Measurements from ENCODE around the gene MMP3. TPM values are rescaled to one million over a fixed set of nuclear protein-coding genes. Genes with fewer than 3 reads are reported as not detected.

Gene MMP3
- total RNA-seq, 1 donor from 2014 or later = not detected

GRCh38 chr11:102853956-102854355, 10.5 kb upstream of the MMP3 start:
- Mint-ChIP-seq H3K27ac (no peak overlapping the region), H3K4me1 (no peaks in the 10 kb centered on the region)
- intact Hi-C loops (cut with micrococcal nuclease) = no loop called here

GRCh38 chr11:102853055-102853454, 9.6 kb upstream of the MMP3 start:
- intact Hi-C loops (cut with micrococcal nuclease) = no loop called here
- H3K27me3 Mint-ChIP-seq = peaks cover 7% of the 10 kb centered on the region
- DNase-seq = no peak

More at GRCh38 chr11:102853956-102854355, 10.5 kb upstream of the MMP3 start:
- H3K9me3 Mint-ChIP-seq = no peaks in the 10 kb centered on the region
- ATAC-seq (ENCODE audit: low read depth) (no peak), DNase-seq (no peak)
- CTCF ChIA-PET = no interaction called here
- no peak overlapping the region for H3K4me3 Mint-ChIP-seq
- POLR2A ChIA-PET = no interaction called here
- H3K27me3 Mint-ChIP-seq = peaks cover 5% of the 10 kb centered on the region
- no peaks in the 10 kb centered on the region for H3K36me3 Mint-ChIP-seq (ENCODE audit: low read depth)
- TF ChIP-seq, protein P1, sequence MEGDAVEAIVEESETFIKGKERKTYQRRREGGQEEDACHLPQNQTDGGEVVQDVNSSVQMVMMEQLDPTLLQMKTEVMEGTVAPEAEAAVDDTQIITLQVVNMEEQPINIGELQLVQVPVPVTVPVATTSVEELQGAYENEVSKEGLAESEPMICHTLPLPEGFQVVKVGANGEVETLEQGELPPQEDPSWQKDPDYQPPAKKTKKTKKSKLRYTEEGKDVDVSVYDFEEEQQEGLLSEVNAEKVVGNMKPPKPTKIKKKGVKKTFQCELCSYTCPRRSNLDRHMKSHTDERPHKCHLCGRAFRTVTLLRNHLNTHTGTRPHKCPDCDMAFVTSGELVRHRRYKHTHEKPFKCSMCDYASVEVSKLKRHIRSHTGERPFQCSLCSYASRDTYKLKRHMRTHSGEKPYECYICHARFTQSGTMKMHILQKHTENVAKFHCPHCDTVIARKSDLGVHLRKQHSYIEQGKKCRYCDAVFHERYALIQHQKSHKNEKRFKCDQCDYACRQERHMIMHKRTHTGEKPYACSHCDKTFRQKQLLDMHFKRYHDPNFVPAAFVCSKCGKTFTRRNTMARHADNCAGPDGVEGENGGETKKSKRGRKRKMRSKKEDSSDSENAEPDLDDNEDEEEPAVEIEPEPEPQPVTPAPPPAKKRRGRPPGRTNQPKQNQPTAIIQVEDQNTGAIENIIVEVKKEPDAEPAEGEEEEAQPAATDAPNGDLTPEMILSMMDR (IDR thresholded peaks at IDR 0.05) = no peak

GRCh38 chr11:102850973-102851745, 7.8 kb upstream of the MMP3 start:
- DNase-seq (no peak), ATAC-seq (ENCODE audit: low read depth) (no peak)
- POLR2A ChIA-PET = no interaction called here
- Mint-ChIP-seq H3K9me3 (no peaks in the 10 kb centered on the region), H3K27ac (no peak overlapping the region), H3K36me3 (ENCODE audit: low read depth) (no peaks in the 10 kb centered on the region), H3K4me3 (no peak overlapping the region), H3K27me3 (peaks cover 7% of the 10 kb centered on the region), H3K4me1 (no peaks in the 10 kb centered on the region)
- TF ChIP-seq, protein P1 (IDR thresholded peaks at IDR 0.05) = no peak
- intact Hi-C loops (cut with micrococcal nuclease) = no loop called here
- CTCF ChIA-PET = no interaction called here

More at GRCh38 chr11:102853055-102853454, 9.6 kb upstream of the MMP3 start:
- Mint-ChIP-seq H3K4me1 (no peaks in the 10 kb centered on the region), H3K27ac (no peak overlapping the region), H3K36me3 (ENCODE audit: low read depth) (no peaks in the 10 kb centered on the region), H3K9me3 (no peaks in the 10 kb centered on the region), H3K4me3 (no peak overlapping the region)
- CTCF ChIA-PET = no interaction called here
- ATAC-seq (ENCODE audit: low read depth) = no peak
- TF ChIP-seq, protein P1 (IDR thresholded peaks at IDR 0.05) = no peak
- POLR2A ChIA-PET = no interaction called here

GRCh38 chr11:102849311-102849710, 5.9 kb upstream of the MMP3 start:
- no peak for DNase-seq
- ChIA-PET CTCF (no interaction called here), POLR2A (no interaction called here)
- no peak overlapping the region for H3K27ac Mint-ChIP-seq
- no peaks in the 10 kb centered on the region for H3K4me1 Mint-ChIP-seq
- TF ChIP-seq, protein P1 (IDR thresholded peaks at IDR 0.05) = no peak
- intact Hi-C loops (cut with micrococcal nuclease) = no loop called here
- H3K36me3 Mint-ChIP-seq (ENCODE audit: low read depth) = no peaks in the 10 kb centered on the region
- H3K4me3 Mint-ChIP-seq = no peak overlapping the region
- no peaks in the 10 kb centered on the region for H3K9me3 Mint-ChIP-seq
- peaks cover 10% of the 10 kb centered on the region for H3K27me3 Mint-ChIP-seq
- no peak for ATAC-seq (ENCODE audit: low read depth)

DNA sequence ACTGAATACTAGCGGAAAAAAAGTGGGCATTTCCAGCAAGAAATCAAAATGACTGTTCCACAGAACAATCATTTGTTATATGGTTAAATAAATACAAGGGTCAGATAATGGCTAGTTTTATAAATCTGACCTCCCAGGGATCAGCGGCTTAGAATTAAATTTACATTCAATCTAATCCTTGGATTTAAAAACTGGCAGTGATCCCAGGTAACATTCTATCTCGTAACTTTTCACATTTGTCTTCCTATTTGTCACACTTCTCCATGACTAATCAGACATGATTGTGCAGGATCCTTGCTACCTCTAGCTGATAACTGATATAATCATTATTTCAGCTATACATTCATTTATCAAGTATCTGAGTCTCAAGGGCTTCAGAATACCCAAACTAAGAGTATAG, 2.9 kb upstream of the MMP3 start:
- DNase-seq = no peak
- Mint-ChIP-seq H3K4me3 (no peak overlapping the region), H3K9me3 (no peaks in the 10 kb centered on the region), H3K27me3 (peaks cover 14% of the 10 kb centered on the region), H3K27ac (no peak overlapping the region), H3K36me3 (ENCODE audit: low read depth) (no peaks in the 10 kb centered on the region), H3K4me1 (no peaks in the 10 kb centered on the region)
- ChIA-PET CTCF (no interaction called here), POLR2A (no interaction called here)
- no peak for ATAC-seq (ENCODE audit: low read depth)
- TF ChIP-seq, protein P1 (IDR thresholded peaks at IDR 0.05) = no peak
- intact Hi-C loops (cut with micrococcal nuclease) = no loop called here

All from activated B cell treated with CpG ODN at 0.5 μM for 24 hours (primary cell).